HCT116 (cell line): ENCODE data around the gene NBPF6. TPM values are rescaled to one million over a fixed set of nuclear protein-coding genes. Genes with fewer than 3 reads are reported as not detected.
"Not testable (repeated sequence)": the region's sequence is repeated elsewhere in the genome, so short reads cannot be mapped to it uniquely, and the experiment has no call there.

ENCODE experiments used
- ATAC-seq: fragments of 200-7000 bp; cut with Tn5 transposase; 2 replicates; pipeline ENCODE4 v1.9.1; 2020; ENCODE audit warnings: mild to moderate bottlenecking, moderate library complexity
- BruUV-seq: library from RNA; stranded (reverse); fragments of 400-500 nt; replicated peaks from 2 replicates; lab custom pipeline; 2021; lab: Mats Ljungman, UMichigan
- CTCF ChIA-PET: fragments of 300-600 bp; sonication (Branson Sonifier 250); formaldehyde crosslinking; loops from one replicate; lab custom pipeline; 2021; ENCODE audit warnings: antibody characterized with exemption; lab: Charles Lee
- POLR2A ChIA-PET: fragments of 300-600, 350-600 bp; sonication (Branson Sonifier 250); formaldehyde crosslinking; loops from one replicate; lab custom pipeline; 2021; ENCODE audit warnings: antibody characterized with exemption; lab: Charles Lee
- RAD21 ChIA-PET, 2 experiments: fragments of 300-600 bp; sonication (Branson Sonifier 250); formaldehyde crosslinking; loops; one replicate each; lab custom pipeline; 2023; ENCODE audit warnings: low total read pairs in 2 of 2; ENCODE audit not compliant: uncharacterized antibody in 2 of 2, unreplicated experiment in 2 of 2, low non-redundant PET in 1 of 2; lab: Charles Lee
- DNase-seq: peaks from one replicate; pipeline ENCODE4 v3.0.0-alpha.2; 2010; ENCODE audit warnings: low read depth, low spot score
- H2AFZ ChIP-seq: fragments of 200-600 bp; shearing (Covaris generic), sonication (generic); 2 replicates; pipeline ENCODE4 v1.6.1; 2017; ENCODE audit warnings: low read depth, mixed run types, mixed read lengths, antibody characterized with exemption, low read length; ENCODE audit not compliant: poor library complexity, severe bottlenecking
- H3K27ac ChIP-seq: 2 replicates; pipeline ENCODE4 v1.5.1; 2012; ENCODE audit warnings: low read depth, low read length
- H3K27me3 ChIP-seq: fragments of 200-600 bp; sonication (generic); 2 replicates; pipeline ENCODE4 v1.6.1; 2016; ENCODE audit warnings: mixed run types, low read length, mixed read lengths; ENCODE audit not compliant: insufficient read depth
- H3K36me3 ChIP-seq, 2 experiments: fragments of 200-500 bp in 1 of 2; fragments of 200-600 bp in 1 of 2; sonication (Bioruptor generic) in 1 of 2; sonication (generic) in 1 of 2; 2 replicates each; pipeline versions ENCODE4 v1.5.1 to v1.6.1; 2014 to 2016; ENCODE audit warnings: low read length in 2 of 2, inconsistent platforms in 1 of 2, mixed read lengths in 1 of 2, mixed run types in 1 of 2; ENCODE audit not compliant: insufficient read depth in 2 of 2, control insufficient read depth in 1 of 2
- H3K4me1 ChIP-seq, 2 experiments: fragments of 200-600 bp in 1 of 2; sonication (generic) in 1 of 2; 2 replicates each; pipeline versions ENCODE4 v1.5.1 to v1.6.1; 2012 to 2017; ENCODE audit warnings: low read length in 2 of 2, inconsistent platforms in 1 of 2, mild to moderate bottlenecking in 1 of 2, mixed read lengths in 1 of 2, mixed run types in 1 of 2, moderate library complexity in 1 of 2; ENCODE audit not compliant: insufficient read depth in 2 of 2, control insufficient read depth in 1 of 2
- H3K4me2 ChIP-seq: fragments of 200-600 bp; sonication (generic); 2 replicates; pipeline ENCODE4 v1.6.1; 2017; ENCODE audit warnings: mixed run types, low read length, mixed read lengths
- H3K4me3 ChIP-seq, 2 experiments: fragments of 200-600 bp in 1 of 2; sonication (generic) in 1 of 2; replicated peaks in 1 of 2; 2 replicates each; pipeline ENCODE4 v1.5.1; 2011 to 2016; ENCODE audit warnings: low read length in 2 of 2, control low read depth in 1 of 2, low read depth in 1 of 2, mild to moderate bottlenecking in 1 of 2, mixed read lengths in 1 of 2, mixed run types in 1 of 2
- H3K79me2 ChIP-seq: fragments of 200-600 bp; sonication (generic); 2 replicates; pipeline ENCODE4 v1.6.1; 2017; ENCODE audit warnings: mild to moderate bottlenecking, mixed run types, low read length, moderate library complexity, mixed read lengths; ENCODE audit not compliant: insufficient read depth
- H3K9ac ChIP-seq: fragments of 200-600 bp; sonication (generic); 2 replicates; pipeline ENCODE4 v1.6.1; 2016; ENCODE audit warnings: low read length, mixed read lengths
- H3K9me2 ChIP-seq: fragments of 200-600 bp; sonication (generic), shearing (Covaris generic); 2 replicates; pipeline ENCODE4 v1.6.1; 2017; ENCODE audit warnings: mixed run types, mild to moderate bottlenecking, moderate library complexity; ENCODE audit not compliant: insufficient read depth
- H3K9me3 ChIP-seq, 2 experiments: fragments of 200-500 bp in 1 of 2; fragments of 200-600 bp in 1 of 2; sonication (Bioruptor generic) in 1 of 2; sonication (generic) in 1 of 2; 2 replicates each; pipeline ENCODE4 v1.6.1; 2014 to 2017; ENCODE audit warnings: low read length in 2 of 2, mixed read lengths in 2 of 2, inconsistent platforms in 1 of 2, low read depth in 1 of 2, mild to moderate bottlenecking in 1 of 2, mixed run types in 1 of 2, moderate library complexity in 1 of 2; ENCODE audit not compliant: control insufficient read depth in 1 of 2, insufficient read depth in 1 of 2
- H4K20me1 ChIP-seq: fragments of 200-600 bp; sonication (generic), shearing (Covaris generic); 2 replicates; pipeline ENCODE4 v1.6.1; 2017; ENCODE audit warnings: mixed run types, mild to moderate bottlenecking, moderate library complexity; ENCODE audit not compliant: insufficient read depth
- intact Hi-C: fragments of 100-400 bp; cut with micrococcal nuclease; formaldehyde crosslinking; loops from 2 replicates; pipeline ENCODE4 v1.10.0; 2022
- total RNA-seq: library from RNA; stranded (reverse); gene quantifications from one replicate; pipeline ENCODE4 v1.2.1, GENCODE V29; 2021; ENCODE audit not compliant: unreplicated experiment

The NBPF6 gene
- total RNA-seq, 1 experiment from 2014 or later, result not detected

- H4K20me1 ChIP-seq, H3K79me2 ChIP-seq, intact Hi-C loops, H3K9ac ChIP-seq, RAD21 ChIA-PET, H3K4me3 ChIP-seq, H3K4me1 ChIP-seq, DNase-seq, H2AFZ ChIP-seq, H3K9me3 ChIP-seq, H3K27me3 ChIP-seq, CTCF ChIA-PET, BruUV-seq, ATAC-seq, H3K4me2 ChIP-seq, POLR2A ChIA-PET, H3K36me3 ChIP-seq, H3K27ac ChIP-seq, H3K9me2 ChIP-seq: not testable (repeated sequence)
Observed at GRCh38 chr1:108458661-108459060, 8.5 kb downstream of the NBPF6 start.

GRCh38 chr1:108461758-108462157, 11.6 kb downstream of the NBPF6 start:
- H3K27me3 ChIP-seq, H3K4me3 ChIP-seq, H3K36me3 ChIP-seq, H3K9me3 ChIP-seq, BruUV-seq, DNase-seq, H3K27ac ChIP-seq, H3K9me2 ChIP-seq, H2AFZ ChIP-seq, CTCF ChIA-PET, ATAC-seq, H4K20me1 ChIP-seq, intact Hi-C loops, H3K4me2 ChIP-seq, H3K4me1 ChIP-seq, RAD21 ChIA-PET, POLR2A ChIA-PET, H3K9ac ChIP-seq, H3K79me2 ChIP-seq: not testable (repeated sequence)

- POLR2A ChIA-PET, H3K79me2 ChIP-seq, H3K9me3 ChIP-seq, CTCF ChIA-PET, ATAC-seq, H3K4me1 ChIP-seq, intact Hi-C loops, H3K36me3 ChIP-seq, DNase-seq, H3K4me3 ChIP-seq, H2AFZ ChIP-seq, H4K20me1 ChIP-seq, H3K27me3 ChIP-seq, H3K4me2 ChIP-seq, BruUV-seq, RAD21 ChIA-PET, H3K9me2 ChIP-seq, H3K9ac ChIP-seq, H3K27ac ChIP-seq: not testable (repeated sequence)
Observed at GRCh38 chr1:108463962-108464361, 13.8 kb downstream of the NBPF6 start.

GRCh38 chr1:108466166-108466565, 16.0 kb downstream of the NBPF6 start:
- ATAC-seq, CTCF ChIA-PET, H3K4me3 ChIP-seq, H3K9me3 ChIP-seq, DNase-seq, H3K79me2 ChIP-seq, intact Hi-C loops, H3K4me2 ChIP-seq, H4K20me1 ChIP-seq, BruUV-seq, H2AFZ ChIP-seq, H3K27me3 ChIP-seq, H3K9ac ChIP-seq, H3K9me2 ChIP-seq, H3K36me3 ChIP-seq, POLR2A ChIA-PET, H3K4me1 ChIP-seq, H3K27ac ChIP-seq, RAD21 ChIA-PET: not testable (repeated sequence)

GRCh38 chr1:108467155-108467554, 17.0 kb downstream of the NBPF6 start:
- RAD21 ChIA-PET, H4K20me1 ChIP-seq, H3K4me2 ChIP-seq, H3K36me3 ChIP-seq, H3K9me3 ChIP-seq, H3K79me2 ChIP-seq, H2AFZ ChIP-seq, H3K9me2 ChIP-seq, H3K27me3 ChIP-seq, H3K4me3 ChIP-seq, H3K27ac ChIP-seq, H3K4me1 ChIP-seq, intact Hi-C loops, H3K9ac ChIP-seq, POLR2A ChIA-PET, DNase-seq, BruUV-seq, ATAC-seq, CTCF ChIA-PET: not testable (repeated sequence)
